Aorta (tissue), 5 donors: ENCODE data around the gene TTC9. TPM values are rescaled to one million over a fixed set of nuclear protein-coding genes. Genes with fewer than 3 reads are reported as not detected.

Source experiments
- ATAC-seq: fragments of 200-7000 bp; cut with Tn5 transposase; one replicate; pipeline ENCODE4 v1.9.1; 2022; ENCODE audit warnings: moderate library complexity; ENCODE audit not compliant: low FRiP score
- DNase-seq, 2 donors: peaks; one replicate each; pipeline ENCODE4 v3.0.0-alpha.2; 2020
- H3K27ac ChIP-seq, 2 donors: one replicate each; pipeline ENCODE4 v1.5.1; 2013; ENCODE audit warnings: low read length in 2 of 2, mild to moderate bottlenecking in 2 of 2, moderate library complexity in 2 of 2, control low read depth in 1 of 2, inconsistent platforms in 1 of 2, low read depth in 1 of 2
- H3K27me3 ChIP-seq, 2 donors: one replicate each; pipeline ENCODE4 v1.6.1; 2013; ENCODE audit warnings: control low read depth in 1 of 2, low read length in 1 of 2, mild to moderate bottlenecking in 1 of 2, moderate library complexity in 1 of 2; ENCODE audit not compliant: insufficient read depth in 2 of 2, control insufficient read depth in 1 of 2
- H3K36me3 ChIP-seq, 2 donors: one replicate each; pipeline ENCODE4 v1.6.1; 2013; ENCODE audit warnings: control low read depth in 1 of 2, low read length in 1 of 2, mild to moderate bottlenecking in 1 of 2; ENCODE audit not compliant: insufficient read depth in 2 of 2, control insufficient read depth in 1 of 2
- H3K4me1 ChIP-seq, 2 donors: one replicate each; pipeline ENCODE4 v1.6.1; 2013; ENCODE audit warnings: low read length in 2 of 2, control low read depth in 1 of 2, mild to moderate bottlenecking in 1 of 2, moderate library complexity in 1 of 2; ENCODE audit not compliant: insufficient read depth in 2 of 2, control insufficient read depth in 1 of 2
- H3K4me3 ChIP-seq, 2 donors: one replicate each; pipeline ENCODE4 v1.5.1; 2013; ENCODE audit warnings: low read length in 2 of 2, control low read depth in 1 of 2, mild to moderate bottlenecking in 1 of 2
- H3K9me3 ChIP-seq: one replicate; pipeline ENCODE4 v1.6.1; 2013; ENCODE audit warnings: mild to moderate bottlenecking, low read length; ENCODE audit not compliant: control insufficient read depth
- WGBS, 2 donors: extraction: QIAGEN DNeasy Blood & Tissue Kit; methylation state at CpG; one replicate each; pipeline ENCODE4 v1.1.7; 2013; 5-methylcytosine and 5-hydroxymethylcytosine counted together
- intact Hi-C, 2 donors: fragments of 100-400 bp; cut with DNase I; formaldehyde crosslinking; loops; one replicate each; pipeline versions ENCODE4 v1.14.2 to v1.15.0; 2022
- polyA plus RNA-seq, 2 donors: library from polyadenylated mRNA; stranded (reverse); fragments of 200-250 nt; gene quantifications; one replicate each; pipeline ENCODE4 v1.2.3, GENCODE V29; 2013
- total RNA-seq, 2 donors: library from RNA; stranded (reverse); fragmentation: NEBNext Ultra II Directional; extraction: Animal tissue kit (Norgen Biotek cat#: 25700); gene quantifications; one replicate each; pipeline ENCODE4 v1.2.1, GENCODE V29; 2021
- donor health status: healthy with polysubstance abuse.
- donor health status: Bipolar disorder and iron deficiency.
- donor health status: DM: no; HTN: no; CAD: no.
- donor health status: DM: no; HTN: no; CAD: no.
- donor health status: DM: yes; HTN: yes; CAD: no.

Gene TTC9
- total and polyA plus RNA-seq, 4 donors, result 1.6 to 2.9 (median 2.7) TPM

DNA sequence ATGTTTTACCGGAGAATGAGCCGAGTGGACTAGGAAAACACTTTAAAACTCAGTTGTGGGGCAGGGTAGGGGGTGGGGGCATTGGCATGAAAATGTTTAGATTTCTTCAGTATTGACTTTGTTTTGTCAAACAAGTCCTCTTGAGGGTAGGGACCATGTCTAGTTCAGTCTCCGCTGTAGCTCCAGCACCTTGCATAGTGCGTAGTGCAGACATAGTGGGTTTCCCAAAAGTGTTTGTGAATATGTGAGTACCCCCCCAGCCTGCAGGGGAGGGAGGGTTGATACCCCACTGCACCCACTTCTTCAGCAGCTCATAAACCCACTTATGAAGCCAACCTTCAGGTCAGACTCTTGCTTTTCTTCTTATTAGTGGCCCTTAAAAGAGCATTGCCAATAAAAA is 71.4 kb downstream of the TTC9 start:
- Histone ChIP-seq H3K4me3 (no peak overlapping the region), H3K36me3 (no peaks in the 10 kb centered on the region), H3K9me3 (no peaks in the 10 kb centered on the region), H3K27ac (peak overlapping the region in 1 of 2 donors; percentile 63), H3K4me1 (no peaks in the 10 kb centered on the region), H3K27me3 (no peaks in the 10 kb centered on the region)
- 5 to 10% methylated on average over 4 of the region's 4 CpGs for WGBS, 2 donors
- intact Hi-C loops, result loop anchor here (2.0 to 5.0 kb wide), 3 partner anchors 46 to 111 kb away; partner anchors contain the start of genes MED6 (in 1 of the 2) and TTC9 (in 1 of the 2)
- DNase-seq (no peak), ATAC-seq (no peak)

DNA sequence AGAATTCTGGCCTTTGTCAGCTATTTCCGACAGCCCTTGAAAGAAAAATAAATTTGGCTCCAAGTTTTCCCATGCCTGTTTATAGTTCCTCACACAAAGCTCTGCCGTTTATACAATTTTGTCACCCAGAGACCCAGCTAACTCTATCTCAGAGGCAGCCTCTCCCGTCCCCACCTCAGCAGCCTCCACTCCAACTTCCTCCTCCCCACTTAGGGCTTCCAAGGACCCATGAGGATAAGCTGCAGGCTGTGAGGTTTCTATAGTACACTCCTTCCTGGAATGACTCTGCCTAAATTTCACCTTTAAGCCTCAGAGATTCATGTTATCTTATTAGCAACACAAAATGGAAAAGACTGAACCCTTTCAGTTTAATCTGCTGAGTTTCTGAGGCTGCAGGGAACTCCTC is 71.8 kb downstream of the TTC9 start:
- intact Hi-C loops, result loop anchor here (2.0 to 5.0 kb wide), 3 partner anchors 47 to 111 kb away; partner anchors contain the start of genes MED6 (in 1 of the 2) and TTC9 (in 1 of the 2)
- Histone ChIP-seq H3K9me3 (no peaks in the 10 kb centered on the region), H3K27ac (peak overlapping the region; percentile 63 to 78), H3K4me1 (no peaks in the 10 kb centered on the region), H3K4me3 (no peak overlapping the region), H3K36me3 (no peaks in the 10 kb centered on the region), H3K27me3 (no peaks in the 10 kb centered on the region)
- DNase-seq, result no peak
- ATAC-seq, result peak; percentile 56
- 0 to 5% methylated on average over 3 of the region's 3 CpGs for WGBS, 2 donors

DNA sequence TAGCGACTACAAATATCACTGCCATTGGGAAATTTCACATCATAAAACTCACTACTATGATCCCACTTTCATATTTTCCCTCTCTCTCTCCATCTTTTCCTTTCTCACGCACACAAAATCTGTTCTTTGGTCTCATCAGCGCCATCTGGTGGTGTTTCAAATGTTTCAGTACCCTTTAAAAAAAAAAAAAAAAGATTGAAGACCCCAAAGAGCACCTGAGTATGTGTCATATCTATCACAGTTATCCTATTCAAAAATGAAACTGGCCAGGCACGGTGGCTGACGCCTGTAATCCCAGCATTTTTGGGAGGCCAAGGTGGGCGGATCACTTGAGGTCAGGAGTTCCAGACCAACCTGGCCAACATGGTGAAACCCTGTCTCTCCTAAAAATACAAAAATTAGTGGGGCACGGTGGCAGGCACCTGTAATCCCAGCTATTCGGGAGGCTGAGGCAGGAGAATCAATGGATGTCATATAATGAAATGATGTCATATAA is 72.4 kb downstream of the TTC9 start:
- 13 to 19% methylated on average over 8 of the region's 8 CpGs for WGBS, 2 donors
- H3K27me3 ChIP-seq, result no peaks in the 10 kb centered on the region
- H3K36me3 ChIP-seq, result no peaks in the 10 kb centered on the region
- H3K4me3 ChIP-seq, result no peak overlapping the region
- no peaks in the 10 kb centered on the region for H3K9me3 ChIP-seq
- H3K27ac ChIP-seq, result no peak overlapping the region
- no peak for DNase-seq
- peak; percentile 74 for ATAC-seq
- H3K4me1 ChIP-seq, result no peaks in the 10 kb centered on the region
- intact Hi-C loops, result loop anchor here (1.0 to 5.0 kb wide), 3 partner anchors 72 to 112 kb away; partner anchors contain the start of genes MED6 (in 1 of the 2) and TTC9 (in 1 of the 2)

DNA sequence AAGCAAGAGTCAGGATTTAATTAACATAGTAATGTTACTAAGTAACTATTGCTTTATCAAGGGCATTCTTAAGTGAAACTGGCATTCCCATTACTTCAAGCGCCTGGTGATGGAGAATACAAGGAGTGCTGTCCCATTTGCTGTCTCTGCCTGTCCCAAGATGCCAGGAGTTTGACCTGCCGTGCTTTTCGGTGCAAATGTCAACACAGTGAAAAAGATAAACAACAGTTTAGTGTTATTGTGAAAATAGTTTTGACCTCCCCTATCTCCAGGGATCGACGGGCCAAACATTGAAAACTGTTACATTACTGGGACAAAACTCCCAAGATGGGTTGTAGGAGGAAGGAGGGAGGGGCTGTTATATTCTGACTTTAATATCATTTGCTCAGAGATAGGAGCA is 74.8 kb downstream of the TTC9 start:
- Histone ChIP-seq H3K9me3 (no peaks in the 10 kb centered on the region), H3K36me3 (no peaks in the 10 kb centered on the region), H3K4me1 (no peaks in the 10 kb centered on the region), H3K4me3 (no peak overlapping the region), H3K27ac (no peak overlapping the region), H3K27me3 (no peaks in the 10 kb centered on the region)
- intact Hi-C loops, result no loop called here
- 31 to 35% methylated on average over 5 of the region's 5 CpGs for WGBS, 2 donors
- no peak for DNase-seq
- no peak for ATAC-seq

DNA sequence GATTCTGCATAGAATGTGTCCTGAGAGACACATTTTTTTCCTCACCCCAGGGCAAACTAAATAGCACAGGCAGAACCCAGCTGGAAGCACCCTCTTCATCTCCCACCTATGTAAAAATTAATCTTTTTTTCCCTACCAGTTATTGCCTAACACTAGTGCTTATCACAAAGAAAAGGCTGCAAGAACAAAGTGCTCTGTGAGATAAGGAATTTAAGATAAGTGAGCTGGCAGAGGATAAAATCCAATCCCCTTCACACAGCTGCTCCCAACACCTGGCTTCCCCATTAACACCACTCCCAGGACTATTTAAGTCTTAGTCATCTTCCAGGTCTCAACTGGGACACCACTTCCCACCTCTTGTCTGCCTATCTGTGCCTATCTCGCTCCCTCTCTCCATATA is 75.2 kb downstream of the TTC9 start:
- intact Hi-C loops, result no loop called here
- ATAC-seq, result no peak

DNA sequence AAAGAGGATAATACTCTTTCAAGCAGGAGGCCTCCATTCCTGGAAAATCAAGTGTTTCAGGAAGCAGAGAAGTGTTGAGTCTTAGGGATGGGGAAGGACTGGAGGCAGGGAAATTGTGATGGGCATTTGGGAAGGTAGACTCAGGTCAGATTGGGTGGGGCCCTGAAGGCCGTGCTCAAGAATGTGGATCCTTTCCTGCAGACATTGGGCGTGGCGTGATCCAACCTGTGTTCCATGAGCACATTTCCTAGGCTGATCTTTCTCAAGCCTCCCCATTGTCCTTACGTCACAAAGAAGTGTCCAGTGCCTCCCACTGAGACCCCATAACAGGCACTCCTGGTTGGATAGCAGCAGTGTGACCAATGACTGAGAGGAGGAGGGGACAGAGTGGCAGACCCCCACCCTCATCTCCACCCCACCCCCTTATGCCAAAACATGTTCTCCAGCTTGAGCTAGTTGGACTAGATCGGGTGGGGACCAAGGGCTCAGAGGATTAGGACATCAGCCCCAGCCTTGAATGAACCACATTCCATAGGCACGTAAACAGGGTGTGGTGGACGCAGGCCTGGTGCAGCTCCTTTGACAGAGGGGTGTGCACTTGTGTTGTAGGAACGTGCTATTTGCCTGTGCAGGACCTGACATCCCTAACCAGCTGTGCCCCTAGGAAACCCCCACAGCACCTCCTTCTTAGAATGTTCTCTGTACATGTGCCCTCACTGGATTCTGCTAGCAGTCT is 76.8 kb downstream of the TTC9 start:
- H3K36me3 ChIP-seq, result no peaks in the 10 kb centered on the region
- DNase-seq (no peak), ATAC-seq (no peak)
- no peak overlapping the region for H3K4me3 ChIP-seq
- H3K9me3 ChIP-seq, result no peaks in the 10 kb centered on the region
- WGBS, 2 donors, result 85 to 86% methylated on average over 8 of the region's 8 CpGs
- intact Hi-C loops, result no loop called here
- H3K27ac ChIP-seq, result no peak overlapping the region
- H3K4me1 ChIP-seq, result no peaks in the 10 kb centered on the region
- H3K27me3 ChIP-seq, result no peaks in the 10 kb centered on the region

More for the DNA sequence above, 75.2 kb downstream of the TTC9 start:
- Histone ChIP-seq H3K36me3 (no peaks in the 10 kb centered on the region), H3K9me3 (no peaks in the 10 kb centered on the region), H3K27ac (no peak overlapping the region), H3K4me1 (no peaks in the 10 kb centered on the region), H3K4me3 (no peak overlapping the region), H3K27me3 (no peaks in the 10 kb centered on the region)
- WGBS, 2 donors, result 83 to 85% methylated on average over 1 of the region's 1 CpG
- no peak for DNase-seq

DNA sequence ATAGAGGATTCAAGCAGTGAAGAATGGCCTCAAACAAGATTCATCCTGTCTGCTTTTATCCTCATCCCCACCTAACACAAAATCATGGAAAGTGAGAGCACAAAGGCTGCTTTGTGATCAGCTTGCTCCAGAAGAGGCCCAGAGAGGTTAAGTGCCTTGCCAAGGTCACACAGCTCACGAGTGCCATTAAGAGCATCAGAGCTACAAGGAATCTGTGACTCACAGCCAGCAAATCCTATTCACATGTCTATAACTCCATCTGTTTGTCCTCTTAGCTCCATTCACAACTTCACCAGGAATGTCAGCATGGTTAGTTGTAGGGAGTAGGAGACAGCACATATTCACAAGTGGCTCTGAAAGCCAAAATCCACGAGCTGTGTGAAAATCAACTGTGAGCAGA is 79.8 kb downstream of the TTC9 start:
- intact Hi-C loops, result no loop called here
- no peak for DNase-seq
- no peak for ATAC-seq
- Histone ChIP-seq H3K4me3 (no peak overlapping the region), H3K27me3 (no peaks in the 10 kb centered on the region), H3K27ac (no peak overlapping the region), H3K9me3 (no peaks in the 10 kb centered on the region), H3K4me1 (no peaks in the 10 kb centered on the region), H3K36me3 (no peaks in the 10 kb centered on the region)
- 62 to 70% methylated on average over 2 of the region's 2 CpGs for WGBS, 2 donors

DNA sequence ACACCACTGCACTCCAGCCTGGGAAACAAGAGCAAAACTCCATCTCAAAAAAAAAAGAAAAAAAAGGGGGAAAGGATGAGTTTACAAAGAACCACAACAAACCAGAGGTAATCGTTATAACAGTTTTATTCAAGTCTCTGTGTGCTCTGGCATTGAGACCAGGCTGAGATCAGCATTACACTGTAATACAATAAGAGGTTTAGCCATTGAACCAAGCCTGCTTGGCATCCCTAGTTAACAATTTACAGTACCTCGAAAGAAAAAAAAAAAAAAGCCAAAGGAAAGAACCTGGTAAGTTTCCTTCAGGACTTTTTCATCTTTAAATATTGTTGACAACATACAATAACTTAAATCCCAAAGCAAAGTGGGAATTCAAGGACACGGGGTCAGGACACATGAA is 80.7 kb downstream of the TTC9 start:
- Histone ChIP-seq H3K27ac (no peak overlapping the region), H3K9me3 (no peaks in the 10 kb centered on the region), H3K36me3 (no peaks in the 10 kb centered on the region), H3K4me3 (no peak overlapping the region), H3K27me3 (no peaks in the 10 kb centered on the region), H3K4me1 (no peaks in the 10 kb centered on the region)
- intact Hi-C loops, result no loop called here
- DNase-seq, result no peak
- no peak for ATAC-seq
- 75 to 81% methylated on average over 3 of the region's 3 CpGs for WGBS, 2 donors

DNA sequence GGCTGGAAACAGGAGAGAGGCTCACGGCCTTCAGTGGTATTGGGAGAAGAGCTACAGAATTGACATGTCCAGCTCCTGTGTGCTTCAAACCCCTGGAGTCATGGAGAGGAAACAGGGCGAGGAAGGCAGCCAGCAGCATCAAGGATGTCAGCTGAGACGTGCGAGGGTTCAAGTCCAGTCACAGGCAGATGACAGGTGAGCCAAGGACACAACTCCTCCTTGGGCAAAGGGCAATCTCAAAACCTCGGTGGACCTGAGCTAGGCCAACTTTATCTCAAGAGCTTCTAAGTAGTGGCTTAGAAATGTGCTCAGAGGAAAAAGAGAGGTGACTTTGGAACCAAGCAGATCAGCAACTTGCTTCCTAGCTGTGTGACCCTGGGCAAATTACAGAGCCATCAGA is 81.6 kb downstream of the TTC9 start:
- Histone ChIP-seq H3K4me1 (no peaks in the 10 kb centered on the region), H3K27ac (no peak overlapping the region), H3K36me3 (no peaks in the 10 kb centered on the region), H3K27me3 (no peaks in the 10 kb centered on the region), H3K4me3 (no peak overlapping the region), H3K9me3 (no peaks in the 10 kb centered on the region)
- DNase-seq, result no peak
- intact Hi-C loops, result no loop called here
- ATAC-seq, result no peak
- 87% methylated on average over 5 of the region's 5 CpGs for WGBS, 2 donors
